Stimulated activated CD4-positive, alpha-beta T cell treated with anti-CD3 and anti-CD28 coated beads, Interleukin-1b, Interleukin-23, amount 100 ng/mL, for 24 hours (primary cell): ENCODE results near the gene MGAT4A.
"Not testable (repeated sequence)": the region's sequence is repeated elsewhere in the genome, so short reads cannot be mapped to it uniquely, and the experiment has no call there.

Experiments used
- DNase-seq, 4 experiments: peaks; one replicate each; pipeline ENCODE4 v3.0.0-alpha.2; 2020; ENCODE audit warnings: low read depth in 4 of 4, low spot score in 1 of 4

MGAT4A gene

DNA sequence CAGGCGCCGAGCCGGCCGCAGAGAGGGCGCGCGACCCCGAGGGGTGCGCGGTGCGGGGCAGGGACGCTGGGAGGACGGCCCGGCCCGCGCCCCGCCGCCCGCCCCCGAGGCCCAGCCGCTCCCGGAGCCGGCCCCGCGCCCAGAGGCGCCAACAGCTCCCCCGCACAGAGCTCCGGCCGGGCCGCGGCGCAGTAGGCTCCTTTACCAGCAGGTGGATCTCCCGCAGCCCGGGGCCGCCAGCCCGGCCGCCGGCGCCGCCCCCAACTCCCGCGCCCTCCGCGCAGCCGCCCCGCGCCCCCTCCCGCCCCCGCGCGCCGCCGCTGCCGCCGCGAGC is 258 bp downstream of the MGAT4A start:
- DNase-seq = peak in 1 of 4 experiments; percentile 43

DNA sequence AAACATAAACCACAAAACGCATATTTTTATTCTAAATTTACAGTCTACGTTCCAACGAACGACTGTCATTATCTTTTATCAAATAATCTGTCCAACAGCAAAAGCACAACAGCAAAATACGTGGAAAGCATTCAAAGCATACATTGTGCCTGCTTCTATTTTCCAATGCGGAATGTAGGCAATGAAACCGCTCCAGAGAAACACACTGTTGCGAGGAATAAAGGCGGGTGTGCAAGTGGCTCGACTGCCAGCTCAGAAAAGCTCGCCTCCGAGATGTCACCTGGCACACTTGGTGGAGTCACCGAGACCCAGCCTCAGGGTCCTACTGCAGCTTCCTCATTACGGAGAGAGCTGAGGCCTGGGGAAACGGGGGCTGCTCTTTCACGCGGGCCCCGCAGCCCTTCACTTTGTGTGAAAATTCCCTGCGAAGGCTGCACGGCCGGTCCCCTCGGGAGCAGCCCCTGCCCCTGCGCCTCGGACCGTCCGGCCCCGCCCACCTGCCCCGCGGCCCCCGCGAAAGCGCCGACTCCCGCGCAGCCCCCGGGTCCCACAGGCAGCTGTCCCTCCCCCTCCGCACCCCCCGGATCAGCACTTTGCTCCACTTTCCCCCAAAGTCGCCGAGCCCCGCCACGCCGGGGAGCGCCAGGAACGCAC is 752 bp downstream of the MGAT4A start:
- peak in 3 of 4 experiments; percentile 21 to 38 (median 25) for DNase-seq

DNA sequence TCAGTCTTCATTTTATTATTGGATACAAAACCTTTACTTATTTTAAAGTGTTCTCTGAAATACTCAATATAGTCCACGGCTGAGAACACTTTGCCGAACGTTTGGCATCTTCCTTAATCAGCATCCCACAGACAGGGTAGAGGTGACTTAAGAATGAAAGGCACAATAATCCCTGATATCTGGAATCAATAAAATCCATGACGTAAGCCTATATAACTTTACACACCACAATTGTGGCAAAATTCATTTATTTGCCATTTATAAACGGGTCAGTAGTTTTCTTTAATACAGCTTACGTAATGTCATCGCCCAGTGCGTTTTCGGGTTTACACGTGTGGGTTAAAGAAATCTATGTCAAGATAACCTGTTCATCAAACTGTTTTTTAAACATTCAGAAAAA is 1.3 kb downstream of the MGAT4A start:
- no peak for DNase-seq

DNA sequence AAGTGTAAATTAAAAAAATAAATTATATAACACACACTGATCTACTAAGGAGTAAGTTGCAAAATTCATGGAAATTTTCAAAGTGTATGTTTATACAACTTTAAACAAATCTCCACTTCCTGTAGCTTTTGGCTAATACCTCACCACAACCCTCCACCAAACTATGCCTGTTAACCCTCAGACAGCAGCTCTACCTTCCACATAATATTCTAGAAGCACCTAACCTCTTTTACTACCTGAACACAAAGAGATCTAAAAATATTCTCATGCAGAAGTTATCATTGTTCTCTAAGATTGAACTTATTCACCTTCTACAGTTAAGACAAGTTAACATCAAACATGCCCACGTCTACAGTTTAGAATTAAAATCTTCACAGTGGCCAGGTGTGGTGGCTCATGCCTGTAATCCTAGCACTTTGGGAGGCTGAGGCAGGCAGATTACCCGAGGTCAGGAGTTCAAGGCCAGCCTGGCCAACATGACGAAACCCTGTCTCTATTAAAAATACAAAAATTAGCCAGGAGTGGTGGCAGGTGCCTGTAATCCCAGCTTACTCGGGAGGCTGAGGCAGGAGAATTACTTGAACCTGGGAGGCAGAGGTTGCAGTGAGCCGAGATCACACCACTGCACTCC is 2.7 kb downstream of the MGAT4A start:
- not testable (repeated sequence) for DNase-seq

DNA sequence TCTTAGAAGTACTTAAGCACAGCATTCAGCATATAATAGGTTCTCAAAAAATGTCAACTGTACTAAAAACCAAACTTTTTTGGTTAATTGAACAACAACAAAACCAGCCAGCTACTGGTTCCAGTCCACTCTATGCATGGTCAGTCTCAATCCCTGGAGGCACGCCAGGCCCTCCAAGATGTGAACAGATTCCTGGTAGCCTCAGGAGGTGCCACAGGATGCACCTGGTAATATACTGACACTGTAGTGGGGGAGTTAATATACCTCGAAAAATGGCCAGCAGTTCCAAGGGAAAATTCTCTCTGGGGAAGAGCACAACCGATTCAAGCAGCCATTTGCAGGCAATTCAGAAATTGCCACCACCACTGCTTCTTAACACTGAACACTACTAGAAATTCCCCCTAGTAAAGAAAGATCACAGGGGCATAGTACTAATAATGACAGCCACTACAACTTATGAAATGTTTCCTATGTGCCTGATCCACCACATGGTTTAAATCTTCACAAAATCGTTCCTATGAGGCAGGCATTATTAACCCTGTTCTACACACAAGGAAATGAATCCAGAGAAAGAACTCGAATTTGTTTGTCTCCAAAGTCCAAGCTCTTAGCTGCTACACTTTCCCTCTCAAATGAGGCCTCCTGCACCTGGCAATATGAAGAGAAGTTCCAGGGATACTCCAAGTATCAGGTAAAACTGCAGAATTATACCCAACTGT is 3.4 kb downstream of the MGAT4A start:
- no peak for DNase-seq

DNA sequence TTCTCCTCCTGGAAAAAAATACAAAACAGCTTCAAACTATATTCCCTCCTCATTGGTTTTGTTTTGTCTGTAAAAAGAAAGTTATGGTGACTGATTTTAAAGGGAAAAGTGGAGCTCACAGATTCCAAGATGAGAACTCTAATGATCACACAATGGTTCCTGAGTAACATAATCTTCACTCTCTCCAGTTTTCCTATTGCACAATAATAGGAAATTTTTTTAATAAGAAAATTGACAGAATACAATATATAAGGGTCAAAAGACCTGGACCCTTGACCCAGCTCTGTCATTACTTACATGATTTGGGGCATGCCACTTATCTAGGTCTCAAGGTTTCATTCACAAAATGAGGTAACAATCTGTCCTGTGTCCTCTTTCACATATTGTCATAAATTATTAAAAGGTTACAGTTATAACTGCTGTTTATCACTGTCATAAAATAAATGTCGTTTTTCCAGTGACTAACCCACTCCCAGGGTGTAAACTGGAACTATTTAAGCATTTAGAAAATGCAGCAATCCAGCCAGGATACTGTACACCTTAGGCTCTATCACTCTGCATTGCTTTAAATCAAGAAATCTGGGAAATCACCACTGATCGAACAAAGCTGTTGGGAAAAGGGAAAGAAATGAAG is 4.1 kb downstream of the MGAT4A start:
- DNase-seq = no peak

DNA sequence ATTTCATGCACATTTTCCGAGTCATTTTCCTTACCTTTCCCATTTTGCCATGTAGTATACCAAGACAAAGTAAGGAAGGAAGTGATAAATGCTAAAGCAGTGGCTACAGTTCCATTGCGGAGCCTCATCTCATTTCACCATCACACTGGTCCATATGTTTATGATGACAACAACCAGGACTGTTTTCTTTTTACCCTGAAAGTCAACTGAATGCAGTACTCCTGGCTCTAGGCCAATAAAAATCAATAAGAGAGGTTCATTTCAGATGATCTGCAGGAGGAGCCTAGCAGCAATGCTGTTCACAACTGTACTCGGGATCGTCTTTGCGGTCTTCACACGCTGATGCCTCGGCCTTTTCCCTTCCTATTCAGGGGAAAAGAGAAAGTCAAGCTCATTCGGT is 4.7 kb downstream of the MGAT4A start:
- DNase-seq = no peak

DNA sequence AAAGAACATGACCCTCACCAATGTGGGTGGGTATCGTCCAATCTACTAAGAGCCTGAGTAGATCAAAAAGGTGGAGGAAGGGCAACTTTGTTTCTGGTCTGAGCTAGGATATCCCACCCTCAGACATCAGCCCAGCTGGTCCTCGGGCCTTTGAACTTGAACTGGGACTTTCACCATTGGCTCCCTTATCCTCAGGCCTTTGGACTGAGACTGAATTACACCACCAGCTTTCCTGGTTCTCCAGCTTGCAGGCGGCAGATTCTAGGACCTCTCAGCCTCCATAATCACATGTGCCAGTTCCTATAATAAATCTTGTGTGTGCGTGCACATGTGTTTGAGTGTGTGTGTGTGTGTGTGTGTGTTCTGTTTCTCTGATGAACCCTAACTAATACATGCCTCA is 10.6 kb downstream of the MGAT4A start:
- no peak for DNase-seq

DNA sequence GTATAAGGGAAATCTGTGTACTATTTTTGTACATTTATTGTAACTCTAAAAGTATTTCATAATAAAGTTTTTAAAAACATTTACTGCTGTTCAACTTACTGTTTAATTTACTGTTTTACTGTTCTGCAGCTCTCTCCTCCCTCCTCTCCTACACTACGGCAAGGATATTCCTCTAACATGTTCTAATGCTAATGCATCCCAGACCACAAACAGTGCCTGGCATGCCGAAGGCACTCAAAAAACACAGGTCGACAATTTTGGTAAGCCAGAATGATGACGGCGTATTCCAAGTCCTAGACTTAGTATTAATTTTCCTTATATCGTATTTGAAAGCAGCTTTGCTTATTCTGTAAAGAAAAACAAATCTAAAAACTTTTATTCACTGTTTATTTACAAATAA is 13.3 kb downstream of the MGAT4A start:
- no peak for DNase-seq

DNA sequence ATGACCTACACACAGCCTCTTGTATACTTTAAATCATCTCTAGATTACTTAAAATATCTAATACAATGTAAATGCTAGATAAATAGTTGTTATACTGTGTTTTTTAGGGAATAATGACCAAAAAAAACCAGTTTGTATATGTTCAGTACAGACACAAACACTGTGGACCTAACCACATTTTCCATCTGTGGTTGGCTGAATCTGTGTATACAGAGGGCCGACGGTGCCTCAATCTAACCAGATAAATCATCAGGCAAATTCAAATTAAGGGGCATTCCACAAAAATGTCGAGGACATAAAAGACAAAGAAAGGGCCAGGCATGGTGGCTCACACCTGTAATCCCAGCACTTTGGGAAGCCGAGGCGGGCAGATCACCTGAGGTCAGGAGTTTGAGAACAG is 14.1 kb downstream of the MGAT4A start:
- no peak for DNase-seq

DNA sequence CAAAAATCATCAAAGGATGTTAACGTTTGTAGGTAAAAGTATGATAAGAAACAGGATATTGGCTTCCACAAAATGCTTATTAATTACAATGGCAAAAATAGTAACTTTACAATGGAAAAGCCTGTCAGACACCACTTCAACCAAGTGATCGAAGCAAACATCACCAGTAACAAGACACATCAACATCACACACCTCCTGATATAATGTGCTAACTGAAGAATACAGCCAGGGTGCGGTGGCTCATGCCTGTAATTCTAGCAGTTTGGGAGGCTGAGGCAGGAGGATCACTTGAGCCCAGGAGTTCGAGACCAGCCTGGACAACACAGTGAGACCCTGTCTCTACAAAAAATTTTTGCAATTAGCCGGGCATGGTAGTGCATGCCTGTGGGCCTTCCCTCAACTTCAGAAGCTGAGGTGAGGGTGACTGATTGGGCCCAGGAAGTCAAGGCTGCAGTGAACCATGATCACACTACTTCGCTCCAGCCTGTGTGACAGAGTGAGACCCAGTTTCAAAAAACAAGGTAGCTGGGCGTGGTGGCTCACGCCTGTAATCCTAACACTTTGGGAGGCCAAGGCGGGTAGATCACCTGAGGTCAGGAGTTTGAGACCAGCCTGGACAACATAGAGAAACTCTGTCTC is 15.0 kb downstream of the MGAT4A start:
- DNase-seq = no peak

DNA sequence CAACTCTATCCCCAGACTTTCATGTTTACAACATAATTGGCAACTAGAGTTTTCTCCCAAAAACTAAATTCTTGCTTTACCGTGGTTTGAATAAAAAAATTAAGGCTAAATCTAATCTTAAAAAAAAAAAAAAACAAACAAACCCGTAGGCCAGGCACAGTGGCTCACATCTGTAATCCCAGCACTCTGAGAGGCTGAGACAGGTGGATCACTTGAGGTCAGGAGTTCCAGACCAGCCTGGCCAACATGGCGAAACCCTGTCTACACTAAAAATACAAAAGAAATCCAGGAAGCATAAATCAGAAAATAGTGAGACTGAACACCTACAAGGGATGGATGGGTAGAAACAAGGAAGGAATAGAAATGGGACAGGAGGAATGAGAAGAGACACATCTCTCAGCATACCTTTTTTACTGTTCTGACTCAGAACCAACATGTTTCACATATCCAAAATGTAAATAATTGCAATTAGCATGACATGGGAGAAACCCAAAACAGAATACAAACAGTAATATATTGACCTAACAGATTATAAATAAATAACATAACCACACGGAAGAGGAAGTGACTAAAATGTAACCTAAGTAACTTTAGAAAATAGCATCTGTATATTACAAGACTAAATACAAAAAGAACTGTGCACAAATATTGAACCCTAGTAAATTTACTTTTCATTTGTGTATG is 17.5 kb downstream of the MGAT4A start:
- no peak for DNase-seq

DNA sequence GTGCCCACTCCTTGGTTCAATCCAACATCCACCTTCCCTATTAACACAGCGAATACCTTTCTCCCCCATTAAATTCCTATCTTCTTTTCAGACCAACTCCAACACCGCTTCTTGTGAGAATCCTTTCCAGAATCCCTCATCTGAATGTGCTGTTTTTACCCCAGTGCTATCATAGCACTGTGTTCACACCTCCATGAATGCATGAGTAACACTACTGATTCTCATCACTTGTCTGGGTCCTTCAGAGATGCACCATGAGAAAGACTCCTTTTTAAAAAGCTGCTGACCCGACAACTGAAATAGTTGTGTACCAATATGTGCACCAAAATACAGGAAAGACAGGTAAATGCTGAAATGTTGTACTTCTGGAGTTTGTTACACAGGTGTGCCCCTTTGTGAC is 18.8 kb downstream of the MGAT4A start:
- DNase-seq = no peak

DNA sequence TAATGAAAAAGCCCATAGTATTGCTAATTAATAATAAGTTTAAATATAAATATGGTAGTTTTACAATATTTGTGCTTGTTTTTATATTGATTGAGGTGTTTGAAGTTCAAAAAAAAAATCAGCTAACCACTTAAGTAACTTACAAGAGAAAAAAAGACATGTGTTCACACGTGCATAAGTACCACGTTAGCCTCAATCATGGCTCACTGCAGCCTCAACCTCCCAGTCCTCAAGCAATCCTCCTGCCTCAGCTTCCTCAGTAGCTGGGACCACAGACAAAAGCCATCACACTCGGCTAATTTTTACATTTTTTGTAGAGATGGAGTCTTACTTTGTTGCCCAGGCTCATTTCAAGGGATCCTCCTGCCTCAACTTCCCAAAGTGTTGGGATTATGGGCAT is 19.4 kb downstream of the MGAT4A start:
- no peak for DNase-seq

DNA sequence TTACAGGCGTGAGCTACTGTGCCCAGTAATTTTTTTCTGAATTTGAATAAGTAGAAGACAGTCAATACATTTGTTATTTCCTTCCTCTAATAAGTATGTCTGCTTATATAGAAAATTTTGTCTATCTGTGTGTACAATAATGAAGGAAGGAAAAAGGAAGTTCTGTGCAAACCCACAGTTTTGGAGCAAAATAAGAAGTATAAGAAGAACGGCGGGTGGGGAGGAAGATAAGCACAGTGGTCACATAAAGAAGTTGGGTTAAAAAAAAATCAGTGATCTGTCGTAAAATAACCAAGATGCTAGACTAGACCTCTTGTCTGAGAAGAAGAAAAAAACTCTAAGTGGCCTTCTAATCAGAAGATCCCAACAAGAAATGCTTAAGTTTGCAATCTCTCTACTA is 20.2 kb downstream of the MGAT4A start:
- DNase-seq = no peak

DNA sequence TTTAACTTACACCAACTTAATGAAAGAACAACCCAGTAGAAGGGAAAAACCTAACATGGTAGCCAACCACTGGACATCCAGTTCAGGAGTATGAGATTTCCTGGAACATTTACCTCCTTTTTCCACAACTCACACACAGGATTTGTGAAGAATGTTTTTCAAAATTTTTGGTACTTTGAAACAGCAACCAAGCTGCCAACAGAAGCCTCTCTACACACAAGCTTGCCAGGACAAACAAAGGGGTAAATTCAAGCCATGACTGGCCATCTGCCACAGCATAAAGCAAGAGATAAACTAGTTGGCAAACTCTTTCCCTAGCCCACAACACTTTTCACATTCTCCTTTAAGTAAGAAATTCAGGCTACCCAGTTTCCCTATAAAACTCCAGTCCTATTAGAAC is 21.4 kb downstream of the MGAT4A start:
- DNase-seq = no peak

DNA sequence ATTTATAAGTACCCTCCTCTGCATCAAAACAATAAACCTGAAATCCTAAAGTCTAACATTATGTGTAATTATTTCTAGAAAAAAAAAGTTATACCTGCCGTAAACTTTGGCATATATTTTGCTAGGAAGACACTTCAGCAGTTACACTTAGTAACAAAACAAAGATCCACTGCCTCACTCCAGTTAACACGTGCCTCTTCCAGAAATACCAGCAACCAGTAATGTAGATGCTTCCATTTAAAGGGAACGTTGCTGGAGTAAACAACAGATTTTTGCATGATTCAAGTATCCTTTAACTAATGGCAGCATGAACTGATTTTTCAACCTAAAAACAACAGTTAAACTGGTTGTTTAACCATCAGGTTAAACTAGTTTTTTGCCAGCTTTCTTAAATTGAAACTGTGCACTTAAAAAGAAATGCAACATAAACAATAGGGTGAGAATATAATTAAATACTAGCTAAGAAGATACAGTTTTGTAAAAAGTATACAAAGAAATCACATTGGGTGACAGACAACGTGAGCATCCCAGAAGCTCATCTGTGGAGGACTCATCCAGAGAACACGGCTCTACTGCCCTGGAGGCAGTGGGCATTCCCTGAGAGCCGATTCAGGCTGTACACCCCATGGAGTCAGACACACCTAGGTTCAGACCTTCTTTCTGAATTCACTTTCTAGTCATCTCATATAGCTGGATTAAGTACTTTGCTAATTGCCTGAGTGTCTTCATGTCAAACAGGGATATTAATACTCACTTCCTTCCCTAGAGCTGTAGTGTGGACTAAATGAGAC is 22.3 kb downstream of the MGAT4A start:
- no peak for DNase-seq

DNA sequence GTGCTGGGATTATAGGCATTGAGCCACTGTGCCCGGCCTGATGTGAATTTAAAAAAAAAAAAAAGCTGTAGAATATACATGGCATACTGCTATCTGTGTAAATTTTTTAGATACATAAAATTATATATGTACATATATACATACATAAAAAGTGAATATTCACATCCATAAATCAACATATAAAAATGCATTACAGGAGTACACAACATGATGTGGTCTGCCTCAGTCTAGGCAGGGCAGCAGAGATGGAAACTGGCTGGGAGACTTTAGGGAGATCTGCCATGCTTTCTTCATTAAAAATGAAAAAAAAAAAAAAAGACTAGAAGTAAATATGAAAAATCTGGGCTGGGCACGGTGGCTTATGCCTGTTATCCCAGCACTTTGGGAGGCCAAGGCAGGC is 24.3 kb downstream of the MGAT4A start:
- DNase-seq = no peak

DNA sequence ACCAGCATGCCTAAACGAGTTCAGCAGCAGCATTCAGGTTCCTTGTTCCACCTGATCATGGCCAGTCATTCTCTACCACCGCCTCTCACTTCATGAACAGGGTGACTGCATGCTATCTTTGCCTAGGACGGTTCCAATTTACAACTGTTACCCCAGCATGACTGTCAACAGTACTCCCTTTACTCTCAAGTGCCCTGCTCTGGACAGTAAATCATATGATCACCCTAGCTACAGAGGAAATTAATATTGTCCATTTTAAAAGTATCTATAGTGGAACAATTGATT is 25.7 kb downstream of the MGAT4A start:
- DNase-seq = no peak

DNA sequence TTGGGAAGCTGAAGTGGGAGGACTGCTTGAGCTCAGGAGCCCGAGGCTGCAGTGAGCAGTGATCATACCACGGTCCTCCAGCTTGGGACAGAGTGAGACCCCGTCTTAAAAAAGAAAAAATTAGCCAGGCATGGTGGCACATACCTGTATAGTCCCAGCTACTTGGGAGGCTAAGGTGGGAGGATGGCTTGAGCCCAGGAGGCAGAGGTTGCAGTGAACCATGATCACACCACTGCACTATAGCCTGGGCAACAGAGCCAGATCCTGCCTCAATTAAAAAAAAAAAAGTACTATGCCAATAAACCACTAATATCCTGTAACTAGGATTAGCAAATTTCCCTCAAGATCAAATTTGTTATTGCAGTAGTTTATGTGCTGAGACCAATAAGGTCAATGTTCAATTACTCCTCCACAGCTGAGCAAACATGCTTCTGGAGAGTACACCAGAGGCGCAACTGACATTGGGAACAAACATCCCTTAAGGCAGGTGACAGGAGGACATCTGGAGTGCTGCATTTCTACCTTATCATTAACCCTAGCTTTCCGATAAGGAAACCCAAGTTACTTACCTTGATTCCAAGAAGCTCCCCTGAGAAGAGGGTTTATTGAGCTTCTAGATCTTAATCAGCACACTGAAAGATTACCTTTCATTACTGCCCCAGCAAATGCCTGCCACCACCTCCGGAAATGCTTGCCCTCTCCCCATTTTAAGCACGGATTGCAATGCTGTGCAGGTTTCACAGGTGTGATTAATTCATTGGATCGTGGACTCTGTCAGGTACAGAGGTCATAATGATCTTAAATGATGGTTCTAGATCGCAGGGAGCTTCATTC is 26.2 kb downstream of the MGAT4A start:
- no peak for DNase-seq
